Mucosa of descending colon (tissue), 3 donors: Measurements from ENCODE around the gene NCKIPSD. TPM values are rescaled to one million over a fixed set of nuclear protein-coding genes. Genes with fewer than 3 reads are reported as not detected.

ENCODE experiments used
- ATAC-seq: fragments of 200-7000 bp; cut with Tn5 transposase; one replicate; pipeline ENCODE4 v1.9.1; 2020; ENCODE audit warnings: mild to moderate bottlenecking, moderate library complexity
- DNase-seq, 3 donors: peaks; one replicate each; pipeline ENCODE4 v3.0.0-alpha.2; 2020
- H3K36me3 ChIP-seq: fragments of 200-600 bp; one replicate; pipeline ENCODE4 v1.8.0; 2021; ENCODE audit warnings: low read depth, mild to moderate bottlenecking
- H3K4me1 ChIP-seq: fragments of 200-600 bp; one replicate; pipeline ENCODE4 v1.8.0; 2021; ENCODE audit warnings: low read depth, mild to moderate bottlenecking
- H3K4me3 ChIP-seq: fragments of 200-600 bp; one replicate; pipeline ENCODE4 v1.8.0; 2021; ENCODE audit warnings: mild to moderate bottlenecking
- H3K9me3 ChIP-seq: fragments of 200-600 bp; one replicate; pipeline ENCODE4 v1.8.0; 2021; ENCODE audit warnings: mild to moderate bottlenecking
- CTCF ChIP-seq: fragments of 200-600 bp; IDR thresholded peaks from one replicate; pipeline ENCODE4 v1.8.0; 2022; ENCODE audit warnings: antibody characterized with exemption, mild to moderate bottlenecking
- intact Hi-C, 2 donors: fragments of 100-400 bp; cut with DNase I in 1 of 2; cut with micrococcal nuclease in 1 of 2; formaldehyde crosslinking; loops; one replicate each; pipeline versions ENCODE4 v1.11.0 to v1.11.1; 2022; cut with DNase I, micrococcal nuclease
- total RNA-seq, 3 donors: library from RNA; stranded (reverse); fragmentation: NEBNext Ultra II Directional in 2 of 3; extraction: Animal tissue kit (Norgen Biotek cat#: 25700) in 2 of 3; gene quantifications; one replicate each; pipeline versions ENCODE4 v1.2.1 to v1.2.4, GENCODE V29; 2021 to 2023
- donor health status: DM: no; HTN: no; CAD: no; lungs with moderate emphysema.
- donor health status: DM: no; HTN: no; CAD: no.
- donor health status: DM: no; HTN: yes; CAD: no.

Gene NCKIPSD
- total RNA-seq, 3 donors from 2014 or later: 21.7 to 27.3 (median 23.7) TPM

GRCh38 chr3:48688032-48688736, 2.5 kb upstream of the NCKIPSD start:
- Histone ChIP-seq H3K36me3 (peaks cover 10% of the 10 kb centered on the region), H3K4me1 (peaks cover 19% of the 10 kb centered on the region), H3K9me3 (no peaks in the 10 kb centered on the region), H3K4me3 (no peak overlapping the region)
- intact Hi-C loops: no loop called here
- ATAC-seq (no peak), DNase-seq (no peak)
- TF ChIP-seq CTCF: no peak

GRCh38 chr3:48687220-48687678, 1.5 kb upstream of the NCKIPSD start:
- H3K4me3 ChIP-seq: no peak overlapping the region
- H3K4me1 ChIP-seq: peaks cover 19% of the 10 kb centered on the region
- no peak for DNase-seq
- H3K36me3 ChIP-seq: peaks cover 10% of the 10 kb centered on the region
- ATAC-seq: no peak
- no peak for TF ChIP-seq CTCF
- H3K9me3 ChIP-seq: no peaks in the 10 kb centered on the region
- intact Hi-C loops: no loop called here

- intact Hi-C loops: no loop called here
- Histone ChIP-seq H3K9me3 (no peaks in the 10 kb centered on the region), H3K4me1 (peaks cover 19% of the 10 kb centered on the region), H3K4me3 (no peak overlapping the region), H3K36me3 (peaks cover 10% of the 10 kb centered on the region)
- no peak for TF ChIP-seq CTCF
- no peak for DNase-seq
- no peak for ATAC-seq
Measured at GRCh38 chr3:48686538-48687219, 964 bp upstream of the NCKIPSD start.

- DNase-seq (no peak), ATAC-seq (no peak)
- no peak for TF ChIP-seq CTCF
- H3K4me3 ChIP-seq: peak overlapping the region; percentile 70
- H3K4me1 ChIP-seq: peaks cover 19% of the 10 kb centered on the region
- intact Hi-C loops: no loop called here
- peaks cover 10% of the 10 kb centered on the region for H3K36me3 ChIP-seq
- no peaks in the 10 kb centered on the region for H3K9me3 ChIP-seq
Measured at GRCh38 chr3:48685293-48685602, 467 bp downstream of the NCKIPSD start.

GRCh38 chr3:48684480-48685143, 1.1 kb downstream of the NCKIPSD start:
- H3K9me3 ChIP-seq: no peaks in the 10 kb centered on the region
- no peak for TF ChIP-seq CTCF
- ATAC-seq (no peak), DNase-seq (peak in 1 of 3 donors; percentile 36)
- intact Hi-C loops: no loop called here
- H3K4me3 ChIP-seq: no peak overlapping the region
- peaks cover 5% of the 10 kb centered on the region for H3K36me3 ChIP-seq
- peaks cover 19% of the 10 kb centered on the region for H3K4me1 ChIP-seq
